H9 (cell line): ENCODE measurements around the gene TTC23. TPM values are rescaled to one million over a fixed set of nuclear protein-coding genes. Genes with fewer than 3 reads are reported as not detected.
A peak's percentile ranks its signal among the peaks of the same experiment; 100 is the strongest.

Source experiments
- DNase-seq: peaks from one replicate; pipeline ENCODE4 v3.0.0-alpha.2; 2017
- H2AFZ ChIP-seq: one replicate; pipeline ENCODE4 v1.6.1; 2013; ENCODE audit warnings: mild to moderate bottlenecking, low read length, control low read depth, moderate library complexity
- H2AK5ac ChIP-seq: 2 replicates; pipeline ENCODE4 v1.6.1; 2013; ENCODE audit warnings: low read length, control low read depth, mixed read lengths; ENCODE audit not compliant: insufficient read length
- H2BK120ac ChIP-seq: one replicate; pipeline ENCODE4 v1.6.1; 2013; ENCODE audit warnings: low read depth, mild to moderate bottlenecking, low read length, control low read depth, inconsistent platforms; ENCODE audit not compliant: poor library complexity, severe bottlenecking
- H2BK12ac ChIP-seq: 2 replicates; pipeline ENCODE4 v1.6.1; 2013; ENCODE audit warnings: low read length, control low read depth, mixed read lengths, low read depth; ENCODE audit not compliant: insufficient read length
- H2BK15ac ChIP-seq: 2 replicates; pipeline ENCODE4 v1.6.1; 2013; ENCODE audit warnings: low read depth, low read length, control low read depth
- H2BK20ac ChIP-seq: one replicate; pipeline ENCODE4 v1.6.1; 2013; ENCODE audit warnings: low read depth, mild to moderate bottlenecking, low read length, control low read depth, inconsistent platforms; ENCODE audit not compliant: poor library complexity, severe bottlenecking
- H2BK5ac ChIP-seq: 2 replicates; pipeline ENCODE4 v1.6.1; 2013; ENCODE audit warnings: low read length, control low read depth, mixed read lengths; ENCODE audit not compliant: insufficient read length
- H3K14ac ChIP-seq: 2 replicates; pipeline ENCODE4 v1.6.1; 2013; ENCODE audit warnings: low read length, control low read depth; ENCODE audit not compliant: insufficient read depth
- H3K18ac ChIP-seq: 2 replicates; pipeline ENCODE4 v1.6.1; 2013; ENCODE audit warnings: low read depth, mild to moderate bottlenecking, mixed read lengths, low read length, control low read depth; ENCODE audit not compliant: insufficient read length
- H3K23ac ChIP-seq: 2 replicates; pipeline ENCODE4 v1.6.1; 2013; ENCODE audit warnings: low read length, control low read depth, mixed read lengths, low read depth; ENCODE audit not compliant: insufficient read length
- H3K23me2 ChIP-seq: 2 replicates; pipeline ENCODE4 v1.6.1; 2013; ENCODE audit warnings: low read depth, mild to moderate bottlenecking, mixed read lengths, low read length, control low read depth; ENCODE audit not compliant: insufficient read length, poor library complexity, severe bottlenecking
- H3K27ac ChIP-seq: 2 replicates; pipeline ENCODE4 v1.5.1; 2013; ENCODE audit warnings: low read length, control low read depth, mixed read lengths, low read depth; ENCODE audit not compliant: insufficient read length
- H3K27me3 ChIP-seq: 2 replicates; pipeline ENCODE4 v1.6.1; 2013; ENCODE audit warnings: low read length, control low read depth, inconsistent platforms; ENCODE audit not compliant: insufficient read depth
- H3K4ac ChIP-seq: 2 replicates; pipeline ENCODE4 v1.6.1; 2013; ENCODE audit warnings: low read depth, mild to moderate bottlenecking, control low read depth, inconsistent platforms, low read length, moderate library complexity
- H3K4me1 ChIP-seq: 2 replicates; pipeline ENCODE4 v1.6.1; 2013; ENCODE audit warnings: low read length, control low read depth, inconsistent platforms; ENCODE audit not compliant: insufficient read depth
- H3K4me2 ChIP-seq: 2 replicates; pipeline ENCODE4 v1.6.1; 2013; ENCODE audit warnings: low read length, control low read depth, mixed read lengths; ENCODE audit not compliant: insufficient read length, insufficient read depth
- H3K56ac ChIP-seq: 2 replicates; pipeline ENCODE4 v1.6.1; 2013; ENCODE audit warnings: low read depth, mild to moderate bottlenecking, mixed read lengths, low read length, control low read depth; ENCODE audit not compliant: insufficient read length
- H3K79me1 ChIP-seq: 2 replicates; pipeline ENCODE4 v1.6.1; 2013; ENCODE audit warnings: low read depth, mild to moderate bottlenecking, moderate library complexity, low read length, control low read depth, inconsistent platforms; ENCODE audit not compliant: insufficient read depth, poor library complexity, severe bottlenecking
- H3K79me2 ChIP-seq: 2 replicates; pipeline ENCODE4 v1.6.1; 2013; ENCODE audit warnings: low read length, control low read depth, inconsistent platforms; ENCODE audit not compliant: insufficient read depth
- H3K9ac ChIP-seq: 2 replicates; pipeline ENCODE4 v1.6.1; 2013; ENCODE audit warnings: low read length, control low read depth, mixed read lengths; ENCODE audit not compliant: insufficient read length; ENCODE audit errors: extremely low read depth
- H3K9me3 ChIP-seq: one replicate; pipeline ENCODE4 v1.6.1; 2013; ENCODE audit warnings: low read depth, low read length, inconsistent platforms; ENCODE audit not compliant: control insufficient read depth
- H3T11ph ChIP-seq: one replicate; pipeline ENCODE4 v1.6.1; 2013; ENCODE audit warnings: mild to moderate bottlenecking, low read length, control low read depth, inconsistent platforms
- H4K20me1 ChIP-seq: one replicate; pipeline ENCODE4 v1.6.1; 2013; ENCODE audit not compliant: control insufficient read depth, insufficient read length, insufficient read depth
- H4K5ac ChIP-seq: 2 replicates; pipeline ENCODE4 v1.6.1; 2013; ENCODE audit warnings: low read depth, mild to moderate bottlenecking, mixed read lengths, low read length, control low read depth; ENCODE audit not compliant: insufficient read length
- H4K8ac ChIP-seq: replicated peaks from 2 replicates; pipeline ENCODE4 v1.6.1; 2013; ENCODE audit warnings: low read length, control low read depth, mixed read lengths, low read depth; ENCODE audit not compliant: insufficient read length
- H4K91ac ChIP-seq: 2 replicates; pipeline ENCODE4 v1.6.1; 2013; ENCODE audit warnings: low read depth, mild to moderate bottlenecking, moderate library complexity, mixed read lengths, low read length, control low read depth; ENCODE audit not compliant: insufficient read length
- H3K27ac Mint-ChIP-seq, 3 experiments: 2 replicates in 2 of 3; 3 replicates in 1 of 3; pipeline ENCODE4 v1.8.0; 2020 to 2021; ENCODE audit warnings: mixed read lengths in 3 of 3, mild to moderate bottlenecking in 1 of 3, moderate library complexity in 1 of 3
- H3K27me3 Mint-ChIP-seq: 2 replicates; pipeline ENCODE4 v1.8.0; 2021; ENCODE audit warnings: low read depth, mild to moderate bottlenecking, moderate library complexity, mixed read lengths
- H3K36me3 Mint-ChIP-seq, 3 experiments: 2 replicates in 2 of 3; 3 replicates in 1 of 3; pipeline ENCODE4 v1.8.0; 2020 to 2021; ENCODE audit warnings: low read depth in 3 of 3, mixed read lengths in 3 of 3; ENCODE audit not compliant: insufficient read depth in 1 of 3
- H3K4me1 Mint-ChIP-seq, 2 experiments: 2 replicates each; pipeline ENCODE4 v1.8.0; 2020; ENCODE audit warnings: mixed read lengths in 2 of 2
- H3K4me3 Mint-ChIP-seq, 2 experiments: 2 replicates in 1 of 2; 3 replicates in 1 of 2; pipeline ENCODE4 v1.8.0; 2020 to 2021; ENCODE audit warnings: mild to moderate bottlenecking in 2 of 2, mixed read lengths in 2 of 2, moderate library complexity in 1 of 2
- H3K9me3 Mint-ChIP-seq, 2 experiments: 2 replicates in 1 of 2; 3 replicates in 1 of 2; pipeline ENCODE4 v1.8.0; 2020; ENCODE audit warnings: mild to moderate bottlenecking in 2 of 2, mixed read lengths in 2 of 2, moderate library complexity in 1 of 2
- WGBS: extraction: QIAGEN DNeasy Blood & Tissue Kit; methylation state at CpG from one replicate; pipeline ENCODE4 v1.1.7; 2013; ENCODE audit warnings: missing lambda C conversion rate, low lambda C conversion rate, mixed read lengths; ENCODE audit not compliant: insufficient read length; ENCODE audit errors: extremely low coverage; 5-methylcytosine and 5-hydroxymethylcytosine counted together
- total RNA-seq: library from RNA; stranded (reverse); gene quantifications from 2 replicates; pipeline ENCODE4 v1.2.1, GENCODE V29; 2021
- TF ChIP-seq, protein P1 (sequence below): fragments of 200-600 bp; sonication (generic); conservative IDR thresholded peaks from 3 replicates; pipeline ENCODE4 v1.8.0; 2021; ENCODE audit warnings: antibody characterized with exemption, mild to moderate bottlenecking

Gene TTC23
- total RNA-seq, 1 experiment from 2014 or later: 14.3 TPM

- no peak overlapping the region for H3K56ac ChIP-seq
- H3K14ac ChIP-seq: no peak overlapping the region
- Mint-ChIP-seq H3K27me3 (no peaks in the 10 kb centered on the region), H3K36me3 (peaks cover 0 to 11% (median under 1%) of the 10 kb centered on the region in 3 experiments; a peak in 3 of 7 replicates), H3K4me1 (peaks cover under 1 to 1% of the 10 kb centered on the region in 2 experiments; a peak in 3 of 4 replicates), H3K27ac (peak overlapping the region in 2 of 3 experiments; percentile 13 to 18; a peak in 1 of 7 replicates), H3K4me3 (no peak overlapping the region), H3K9me3 (no peaks in the 10 kb centered on the region)
- no peak overlapping the region for H2BK15ac ChIP-seq
- no peak overlapping the region for H2BK20ac ChIP-seq
- H3K18ac ChIP-seq: no peak overlapping the region
- DNase-seq: no peak
- H3K79me2 ChIP-seq: no peaks in the 10 kb centered on the region
- no peak overlapping the region for H3K27ac ChIP-seq
- no peaks in the 10 kb centered on the region for H3K4me1 ChIP-seq
- H2AFZ ChIP-seq: no peak overlapping the region
- H2BK120ac ChIP-seq: no peak overlapping the region
- no peak overlapping the region for H3T11ph ChIP-seq
- H3K9me3 ChIP-seq: no peaks in the 10 kb centered on the region
- no peak overlapping the region for H3K4me2 ChIP-seq
- H4K8ac ChIP-seq: no peak overlapping the region
- WGBS: no CpG with 5 or more reads among the region's 7 CpGs
- H3K4ac ChIP-seq: no peak overlapping the region
- H3K27me3 ChIP-seq: no peaks in the 10 kb centered on the region
- H4K20me1 ChIP-seq: no peaks in the 10 kb centered on the region
- H3K79me1 ChIP-seq: no peaks in the 10 kb centered on the region
- H3K23me2 ChIP-seq: no peaks in the 10 kb centered on the region
- H4K91ac ChIP-seq: no peak overlapping the region
- no peak overlapping the region for H4K5ac ChIP-seq
- H2BK12ac ChIP-seq: no peak overlapping the region
- no peak overlapping the region for H3K9ac ChIP-seq
- H2AK5ac ChIP-seq: no peak overlapping the region
- no peak overlapping the region for H3K23ac ChIP-seq
- TF ChIP-seq, protein P1, sequence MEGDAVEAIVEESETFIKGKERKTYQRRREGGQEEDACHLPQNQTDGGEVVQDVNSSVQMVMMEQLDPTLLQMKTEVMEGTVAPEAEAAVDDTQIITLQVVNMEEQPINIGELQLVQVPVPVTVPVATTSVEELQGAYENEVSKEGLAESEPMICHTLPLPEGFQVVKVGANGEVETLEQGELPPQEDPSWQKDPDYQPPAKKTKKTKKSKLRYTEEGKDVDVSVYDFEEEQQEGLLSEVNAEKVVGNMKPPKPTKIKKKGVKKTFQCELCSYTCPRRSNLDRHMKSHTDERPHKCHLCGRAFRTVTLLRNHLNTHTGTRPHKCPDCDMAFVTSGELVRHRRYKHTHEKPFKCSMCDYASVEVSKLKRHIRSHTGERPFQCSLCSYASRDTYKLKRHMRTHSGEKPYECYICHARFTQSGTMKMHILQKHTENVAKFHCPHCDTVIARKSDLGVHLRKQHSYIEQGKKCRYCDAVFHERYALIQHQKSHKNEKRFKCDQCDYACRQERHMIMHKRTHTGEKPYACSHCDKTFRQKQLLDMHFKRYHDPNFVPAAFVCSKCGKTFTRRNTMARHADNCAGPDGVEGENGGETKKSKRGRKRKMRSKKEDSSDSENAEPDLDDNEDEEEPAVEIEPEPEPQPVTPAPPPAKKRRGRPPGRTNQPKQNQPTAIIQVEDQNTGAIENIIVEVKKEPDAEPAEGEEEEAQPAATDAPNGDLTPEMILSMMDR: no peak
- H2BK5ac ChIP-seq: no peak overlapping the region
Observed at GRCh38 chr15:99212406-99212805, 37.0 kb downstream of the TTC23 start.
